ENCODE results near the gene ATP6V1F. TPM values are rescaled to one million over a fixed set of nuclear protein-coding genes. Genes with fewer than 3 reads are reported as not detected.

ATP6V1F gene
- total RNA-seq, 1 experiment from 2014 or later, result 149 TPM

GRCh38 chr7:128876978-128877755 lies 14.5 kb downstream of the ATP6V1F start:
- ChIA-PET RAD21 (ENCODE audit: low non-redundant PET in 1 of 2, low total read pairs in 2 of 2, uncharacterized antibody in 2 of 2, unreplicated experiment in 2 of 2) (no interaction called here), CTCF (no interaction called here), POLR2A (no interaction called here)
- intact Hi-C loops (cut with micrococcal nuclease), result no loop called here
- Histone ChIP-seq H3K4me2 (ENCODE audit: low read length) (no peak overlapping the region), H3K79me2 (ENCODE audit: insufficient read depth, low read length) (no peaks in the 10 kb centered on the region), H3K9ac (ENCODE audit: low read length) (no peak overlapping the region), H3K27me3 (ENCODE audit: insufficient read depth, low read length) (no peaks in the 10 kb centered on the region), H4K20me1 (ENCODE audit: insufficient read depth) (no peaks in the 10 kb centered on the region), H3K4me3 (replicated peaks in 1 of 2; ENCODE audit: low read depth in 1 of 2, low read length in 2 of 2) (no peak overlapping the region), H3K9me2 (ENCODE audit: insufficient read depth) (no peaks in the 10 kb centered on the region), H3K9me3 (ENCODE audit: control insufficient read depth in 1 of 2, insufficient read depth in 1 of 2, low read depth in 1 of 2, low read length in 2 of 2) (no peaks in the 10 kb centered on the region), H3K36me3 (ENCODE audit: control insufficient read depth in 1 of 2, insufficient read depth in 2 of 2, low read length in 2 of 2) (no peaks in the 10 kb centered on the region), H3K4me1 (ENCODE audit: control insufficient read depth in 1 of 2, insufficient read depth in 2 of 2, low read length in 2 of 2) (peaks cover 16 to 26% of the 10 kb centered on the region in 2 experiments), H3K27ac (ENCODE audit: low read depth, low read length) (no peak overlapping the region), H2AFZ (ENCODE audit: low read depth, low read length, poor library complexity, severe bottlenecking) (no peak overlapping the region)
- DNase-seq (ENCODE audit: low read depth, low spot score) (no peak), ATAC-seq (no peak)
- no TSS peak for BruUV-seq (replicated peaks)
- no peak for TF ChIP-seq POLR2AphosphoS5 (IDR thresholded peaks at IDR 0.05; ENCODE audit: low read depth, low read length)
- no peak for TF ChIP-seq TCF7L2 (IDR thresholded peaks at IDR 0.05; ENCODE audit: borderline replicate concordance, extremely low read depth, insufficient read depth, insufficient read length)
- no peak for TF ChIP-seq EZH2phosphoT487 (IDR thresholded peaks at IDR 0.05; ENCODE audit: borderline replicate concordance)

- Histone ChIP-seq H4K20me1 (ENCODE audit: insufficient read depth) (no peaks in the 10 kb centered on the region), H3K4me3 (replicated peaks in 1 of 2; ENCODE audit: low read depth in 1 of 2, low read length in 2 of 2) (no peak overlapping the region), H3K9ac (ENCODE audit: low read length) (no peak overlapping the region), H3K4me2 (ENCODE audit: low read length) (no peak overlapping the region), H3K4me1 (ENCODE audit: control insufficient read depth in 1 of 2, insufficient read depth in 2 of 2, low read length in 2 of 2) (peaks cover 10 to 20% of the 10 kb centered on the region in 2 experiments; a peak in 3 of 4 replicates), H3K36me3 (ENCODE audit: control insufficient read depth in 1 of 2, insufficient read depth in 2 of 2, low read length in 2 of 2) (no peaks in the 10 kb centered on the region), H3K27me3 (ENCODE audit: insufficient read depth, low read length) (no peaks in the 10 kb centered on the region), H3K9me2 (ENCODE audit: insufficient read depth) (no peaks in the 10 kb centered on the region), H3K27ac (ENCODE audit: low read depth, low read length) (no peak overlapping the region), H3K79me2 (ENCODE audit: insufficient read depth, low read length) (no peaks in the 10 kb centered on the region), H2AFZ (ENCODE audit: low read depth, low read length, poor library complexity, severe bottlenecking) (no peak overlapping the region), H3K9me3 (ENCODE audit: control insufficient read depth in 1 of 2, insufficient read depth in 1 of 2, low read depth in 1 of 2, low read length in 2 of 2) (no peaks in the 10 kb centered on the region)
- intact Hi-C loops (cut with micrococcal nuclease), result no loop called here
- ATAC-seq (no peak), DNase-seq (ENCODE audit: low read depth, low spot score) (no peak)
- RAD21 ChIA-PET (ENCODE audit: low non-redundant PET in 1 of 2, low total read pairs in 2 of 2, uncharacterized antibody in 2 of 2, unreplicated experiment in 2 of 2), result no interaction called here
- CTCF ChIA-PET, result no interaction called here
- POLR2A ChIA-PET, result no interaction called here
- no TSS peak for BruUV-seq (replicated peaks)
- TF ChIP-seq ATF3 (IDR thresholded peaks at IDR 0.05) (no peak), POLR2A (IDR thresholded peaks at IDR 0.05; ENCODE audit: borderline replicate concordance, extremely low read depth, insufficient read depth, insufficient read length) (no peak), ZNF274 (IDR thresholded peaks at IDR 0.05; ENCODE audit: low read depth, low read length) (no peak), ELF1 (IDR thresholded peaks at IDR 0.05; ENCODE audit: borderline replicate concordance, low read depth) (no peak), JUND (IDR thresholded peaks at IDR 0.05) (no peak), EGR1 (IDR thresholded peaks at IDR 0.05; ENCODE audit: low read depth) (no peak), SRF (IDR thresholded peaks at IDR 0.05; ENCODE audit: low read depth) (no peak), CBX3 (IDR thresholded peaks at IDR 0.05; ENCODE audit: low read depth) (no peak), REST (IDR thresholded peaks at IDR 0.05; ENCODE audit: low read depth) (no peak)
- TF ChIP-seq, protein P1, sequence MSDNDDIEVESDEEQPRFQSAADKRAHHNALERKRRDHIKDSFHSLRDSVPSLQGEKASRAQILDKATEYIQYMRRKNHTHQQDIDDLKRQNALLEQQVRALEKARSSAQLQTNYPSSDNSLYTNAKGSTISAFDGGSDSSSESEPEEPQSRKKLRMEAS (IDR thresholded peaks at IDR 0.05), result no peak
These were observed 15.1 kb downstream of the ATP6V1F start for GRCh38 chr7:128877756-128878120.
